ENCODE measurements around the gene NCOA7.
"Not testable (repeated sequence)": the region's sequence is repeated elsewhere in the genome, so short reads cannot be mapped to it uniquely, and the experiment has no call there.

The NCOA7 gene

DNA sequence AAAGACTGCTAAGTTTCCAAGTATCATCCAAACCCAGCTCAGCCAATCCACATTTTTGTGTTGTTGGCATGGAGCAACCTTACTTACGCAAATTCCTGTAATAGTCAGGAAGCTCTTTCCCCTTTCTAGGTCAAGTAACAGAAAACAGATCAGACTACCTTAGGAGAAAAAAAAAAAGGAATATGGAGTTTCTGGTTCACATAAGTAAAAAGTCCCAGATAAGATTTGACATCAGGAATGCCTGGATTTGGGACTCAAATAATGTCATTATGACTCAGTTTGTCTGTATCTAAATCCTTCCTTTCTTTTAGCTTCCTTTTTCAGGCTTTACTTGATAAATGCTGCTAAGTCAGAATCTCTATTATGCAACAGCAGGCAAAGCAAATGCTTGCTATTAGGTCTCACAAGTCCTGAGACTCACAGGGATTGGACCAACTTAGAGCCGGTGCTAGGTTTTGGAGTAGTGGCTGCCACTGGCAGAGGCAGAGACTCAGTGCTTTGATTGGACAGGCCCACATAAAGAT lies 44.5 kb downstream of the NCOA7 start:
- DNase-seq (ENCODE audit: low read depth, low spot score): no peak

DNA sequence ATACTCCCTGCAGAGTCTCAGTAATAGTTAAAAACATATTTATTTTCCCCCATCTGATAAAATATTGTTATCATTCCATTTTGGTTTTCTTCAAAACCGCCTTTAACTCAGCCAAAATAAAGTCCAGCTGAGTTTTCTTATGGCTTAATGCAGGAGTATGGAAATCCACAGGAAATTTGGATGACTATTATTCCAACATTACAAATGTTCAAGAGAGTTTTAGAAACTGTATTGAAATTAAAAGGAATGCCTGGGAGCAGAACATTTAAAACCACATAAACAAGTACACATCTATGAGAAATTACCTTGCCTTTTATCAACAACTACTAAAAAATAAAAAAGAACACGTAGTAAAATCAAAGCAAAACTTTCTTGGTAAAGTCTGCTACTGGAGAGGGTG lies 45.7 kb downstream of the NCOA7 start:
- DNase-seq (ENCODE audit: low read depth, low spot score): no peak

DNA sequence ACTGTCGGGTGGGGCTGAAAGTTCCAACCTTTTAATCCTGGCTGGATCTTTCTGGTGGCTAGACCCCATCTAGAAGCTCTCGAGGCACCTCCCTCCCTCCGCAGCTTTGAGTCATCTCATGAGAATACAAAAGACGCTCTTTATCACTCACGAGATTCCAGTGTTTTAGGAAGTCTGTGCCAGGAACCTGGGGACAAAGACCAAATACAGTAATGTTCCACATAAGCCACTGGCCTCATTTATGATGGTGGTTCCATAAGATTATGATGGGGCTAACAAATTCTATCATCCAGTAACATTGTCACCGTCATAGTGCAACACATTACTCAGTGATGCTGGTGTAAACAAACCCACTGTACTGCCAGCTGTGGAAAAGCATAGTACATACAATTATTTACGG lies 48.7 kb downstream of the NCOA7 start:
- DNase-seq (ENCODE audit: low read depth, low spot score): no peak

DNA sequence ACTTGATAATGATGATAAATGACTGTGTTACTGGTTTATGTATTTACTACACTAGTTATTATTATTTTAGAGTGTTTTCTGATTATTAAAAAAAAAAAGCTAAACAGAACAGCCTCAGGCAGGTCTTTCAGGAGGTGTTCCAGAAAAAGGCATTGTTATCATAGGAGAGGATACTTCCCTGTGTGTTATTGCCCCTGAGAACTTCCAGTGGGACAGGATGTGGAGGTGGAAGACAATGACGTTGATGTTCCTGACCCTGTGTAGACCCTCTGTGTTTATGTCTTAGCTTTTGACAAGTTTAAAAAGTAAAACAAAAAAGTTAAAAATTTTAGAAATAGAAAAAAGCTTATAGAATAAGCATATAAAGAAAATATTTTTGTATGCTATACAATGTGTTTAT lies 49.1 kb downstream of the NCOA7 start:
- no peak for DNase-seq (ENCODE audit: low read depth, low spot score)

DNA sequence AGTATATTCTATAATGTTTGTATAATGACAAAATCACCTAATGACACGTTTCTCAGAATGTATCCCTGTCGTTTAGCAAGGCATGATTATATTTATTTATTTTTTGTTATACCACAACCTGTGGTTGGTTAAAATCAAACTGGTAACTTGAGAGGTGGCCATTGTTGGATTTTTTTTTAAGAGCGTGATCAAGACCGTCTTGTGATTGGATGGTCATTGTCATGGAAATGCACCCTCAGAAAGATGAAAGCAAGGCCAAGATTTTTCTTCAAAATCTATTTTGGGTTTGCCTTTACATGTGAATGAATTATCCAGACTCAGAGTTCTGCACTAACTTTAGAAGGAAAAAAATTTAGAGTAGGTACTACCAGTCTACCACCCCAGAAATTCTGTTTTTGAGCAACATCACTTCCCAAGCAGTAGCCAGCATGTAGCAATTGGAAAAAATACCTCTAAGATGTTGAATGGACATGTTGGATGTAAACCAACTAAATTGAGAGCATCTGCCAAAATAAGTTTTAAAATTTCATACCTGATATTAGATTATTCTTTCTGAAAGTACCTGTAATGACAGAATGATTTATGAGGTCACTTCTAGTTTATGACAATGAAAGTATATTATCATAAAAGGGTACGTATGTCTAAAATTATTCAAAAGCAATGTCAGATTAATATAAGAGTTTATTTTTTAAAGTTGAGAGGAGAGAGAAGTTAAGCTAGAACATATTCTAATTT lies 50.8 kb downstream of the NCOA7 start:
- no peak for DNase-seq (ENCODE audit: low read depth, low spot score)

DNA sequence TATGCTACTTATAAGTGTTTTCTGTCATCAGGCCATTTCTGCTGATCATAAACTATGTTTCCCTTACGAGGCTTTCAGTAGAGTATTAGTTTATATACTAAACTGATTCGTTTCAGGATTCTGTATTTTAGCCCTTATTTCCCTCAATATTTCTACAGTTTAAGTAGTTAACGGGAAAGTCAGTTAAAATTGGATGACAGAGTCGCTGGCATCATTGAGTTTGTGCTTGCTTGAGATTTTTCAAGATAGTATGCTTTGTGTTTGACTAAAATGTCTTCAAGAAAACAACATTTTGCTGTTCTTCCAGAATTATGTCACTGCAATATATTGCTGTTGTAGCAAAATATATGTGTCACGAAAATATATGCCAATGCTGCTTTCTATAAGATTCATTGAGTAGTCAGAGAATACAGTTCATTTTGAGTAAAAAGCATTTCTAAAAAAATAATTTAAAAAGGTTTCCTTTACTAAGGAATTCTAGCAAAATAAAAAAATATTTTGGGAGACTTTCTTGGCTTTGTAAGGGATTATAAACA lies 51.4 kb downstream of the NCOA7 start:
- DNase-seq (ENCODE audit: low read depth, low spot score): no peak

DNA sequence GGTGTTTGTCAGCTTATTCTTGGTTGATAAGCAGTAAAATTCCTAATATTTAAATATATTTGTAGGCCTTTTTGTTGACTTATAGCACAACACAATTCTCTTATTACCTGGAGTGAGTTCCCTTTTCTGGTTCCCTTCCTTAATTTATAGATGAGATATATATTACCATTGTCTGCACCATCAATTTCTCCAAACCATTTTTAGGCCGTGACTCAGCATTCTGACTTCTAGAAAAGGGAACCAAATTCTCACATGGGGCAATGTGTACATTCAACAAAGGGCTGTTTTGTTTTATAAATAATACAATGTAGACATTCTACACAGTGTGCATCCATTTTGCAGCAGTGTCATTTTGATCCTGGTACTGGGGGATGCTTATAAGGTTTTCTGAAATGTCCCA lies 52.8 kb downstream of the NCOA7 start:
- DNase-seq (ENCODE audit: low read depth, low spot score): no peak

DNA sequence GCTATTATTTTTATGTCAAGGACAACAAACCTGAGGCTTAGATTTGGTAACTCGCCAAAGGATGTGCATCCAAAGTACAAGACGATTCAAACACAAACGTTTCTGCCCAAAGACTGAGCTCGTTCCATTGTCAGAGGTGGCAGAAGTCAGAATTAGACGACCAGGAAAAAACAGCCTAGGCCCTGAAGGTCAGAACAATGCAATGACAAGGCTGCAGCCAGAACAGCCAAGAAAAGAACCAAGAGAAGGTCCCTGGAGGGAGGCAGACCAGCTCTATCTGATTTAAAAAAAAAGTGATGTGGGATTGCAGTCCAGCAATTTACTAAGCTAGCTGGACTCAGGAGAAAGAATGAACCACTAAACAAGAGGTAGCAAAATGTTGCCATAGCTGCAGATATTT lies 54.2 kb downstream of the NCOA7 start:
- no peak for DNase-seq (ENCODE audit: low read depth, low spot score)

DNA sequence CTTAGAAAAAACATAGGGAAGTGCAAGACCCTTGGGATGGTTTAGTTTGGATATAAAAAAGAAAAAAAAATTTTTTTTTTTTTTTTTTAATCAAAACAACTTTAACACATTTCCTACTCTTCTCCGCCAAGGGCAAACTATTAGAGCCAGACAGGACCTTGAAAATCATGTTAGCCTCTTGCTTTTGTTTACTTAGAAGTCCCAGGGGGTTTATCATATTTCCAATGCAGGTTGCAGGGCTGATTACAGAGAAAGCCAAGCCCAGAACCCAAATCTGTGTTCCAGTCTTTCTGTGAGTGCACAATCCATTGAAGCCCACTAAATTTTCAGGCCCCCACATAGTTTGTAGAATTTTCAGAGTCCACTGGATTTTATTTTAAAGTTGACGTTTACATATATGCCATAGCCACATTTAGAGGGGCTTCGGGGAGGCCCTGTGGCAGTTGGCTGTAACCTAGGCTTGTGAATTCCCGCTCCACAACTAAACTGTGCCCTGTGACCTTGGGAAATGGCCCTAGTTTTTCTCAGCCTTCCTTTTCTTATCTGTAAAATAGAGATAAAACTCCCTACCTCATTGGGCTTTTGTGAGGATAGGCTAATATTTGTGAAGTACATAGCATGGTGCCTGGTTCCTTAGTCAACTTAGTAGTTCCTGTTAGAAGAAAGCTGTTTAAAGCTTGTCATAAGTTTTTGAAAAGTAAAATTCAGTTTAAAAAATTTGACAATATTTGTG lies 55.7 kb downstream of the NCOA7 start:
- DNase-seq (ENCODE audit: low read depth, low spot score): no peak

DNA sequence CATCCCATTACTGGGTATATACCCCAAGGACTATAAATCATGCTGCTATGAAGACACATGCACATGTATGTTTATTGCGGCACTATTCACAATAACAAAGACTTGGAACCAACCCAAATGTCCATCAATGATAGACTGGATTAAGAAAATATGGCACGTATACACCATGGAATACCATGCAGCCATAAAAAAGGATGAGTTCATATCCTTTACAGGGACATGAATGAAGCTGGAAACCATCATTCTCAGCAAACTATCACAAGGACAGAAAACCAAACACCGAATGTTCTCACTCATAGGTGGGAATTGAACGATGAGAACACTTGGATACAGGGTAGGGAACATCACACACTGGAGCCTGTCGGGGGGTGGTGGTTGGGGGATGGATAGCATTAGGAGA lies 57.5 kb downstream of the NCOA7 start:
- DNase-seq (ENCODE audit: low read depth, low spot score): not testable (repeated sequence)

DNA sequence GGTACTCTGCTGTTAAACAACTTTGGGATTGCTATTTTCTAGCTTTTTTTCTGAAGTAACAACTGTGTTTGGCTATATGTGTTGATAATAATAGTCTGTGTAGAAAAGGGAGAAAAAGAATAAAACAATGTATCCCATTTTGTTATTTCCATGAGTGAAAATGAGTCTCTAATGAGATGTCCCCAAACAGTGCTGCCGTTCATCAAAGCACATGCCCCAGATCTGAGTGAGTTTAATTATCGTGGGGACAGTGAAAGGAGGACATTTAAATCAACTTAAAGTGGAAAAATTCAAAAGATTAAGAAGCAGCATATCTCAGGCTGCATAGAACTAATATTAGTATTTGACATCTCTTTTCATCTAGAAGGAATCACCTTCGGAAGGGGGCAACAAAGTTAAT lies 59.6 kb downstream of the NCOA7 start:
- no peak for DNase-seq (ENCODE audit: low read depth, low spot score)

DNA sequence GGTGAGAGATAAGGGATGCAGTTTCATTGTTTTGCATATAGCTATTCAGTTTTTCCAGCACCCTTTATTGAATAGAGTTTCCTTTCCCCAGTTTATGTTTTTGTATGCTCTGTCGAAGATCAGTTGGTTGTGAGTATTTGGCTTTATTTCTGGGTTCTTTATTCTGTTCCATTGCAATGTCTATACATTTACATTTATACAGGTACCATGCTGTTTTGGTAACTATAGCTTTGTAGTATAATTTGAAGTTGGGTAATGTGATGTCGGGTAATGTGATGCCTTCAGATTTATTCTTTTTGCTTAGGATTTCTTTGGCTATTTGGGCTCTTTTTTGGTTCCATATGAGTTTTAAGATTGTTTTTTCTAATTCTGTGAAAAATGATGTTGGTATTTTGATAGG lies 61.8 kb downstream of the NCOA7 start:
- no peak for DNase-seq (ENCODE audit: low read depth, low spot score)

DNA sequence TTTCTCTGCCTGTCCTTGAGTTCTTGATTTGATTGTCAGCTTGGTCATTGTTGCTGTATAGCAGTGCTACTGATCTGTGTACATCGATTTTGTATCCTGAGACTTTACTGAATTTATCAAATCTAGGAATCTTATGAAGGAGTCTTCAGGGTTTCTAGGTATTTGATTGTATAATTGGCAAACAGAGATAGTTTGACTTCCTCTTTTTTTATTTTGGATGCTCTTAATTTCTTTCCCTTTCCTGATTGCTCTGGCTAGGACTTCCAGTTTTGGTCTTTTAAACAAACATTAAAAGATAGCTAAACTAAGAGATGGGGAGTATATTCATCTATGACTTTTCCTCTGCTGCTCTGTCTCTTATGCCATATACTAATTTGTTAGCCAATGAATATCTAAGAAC lies 62.4 kb downstream of the NCOA7 start:
- DNase-seq (ENCODE audit: low read depth, low spot score): no peak

DNA sequence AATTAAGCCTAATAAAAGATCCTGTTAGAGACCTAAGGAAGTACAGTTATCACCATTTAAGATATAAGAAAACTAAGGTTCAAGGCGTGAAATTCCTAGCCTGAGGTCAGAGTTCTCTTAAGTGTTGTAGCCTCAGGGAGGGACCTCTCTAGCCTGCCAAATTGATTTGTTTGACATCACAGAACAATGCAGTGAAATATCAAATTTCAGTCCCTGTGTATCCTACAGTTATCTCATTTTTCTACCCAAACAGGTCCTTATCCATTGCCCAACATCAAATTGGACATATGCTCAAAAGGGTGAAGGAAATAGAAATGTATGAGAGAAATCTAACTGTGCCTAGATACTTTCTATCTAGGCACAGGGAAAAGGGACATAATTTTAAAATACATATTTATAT lies 63.0 kb downstream of the NCOA7 start:
- no peak for DNase-seq (ENCODE audit: low read depth, low spot score)

DNA sequence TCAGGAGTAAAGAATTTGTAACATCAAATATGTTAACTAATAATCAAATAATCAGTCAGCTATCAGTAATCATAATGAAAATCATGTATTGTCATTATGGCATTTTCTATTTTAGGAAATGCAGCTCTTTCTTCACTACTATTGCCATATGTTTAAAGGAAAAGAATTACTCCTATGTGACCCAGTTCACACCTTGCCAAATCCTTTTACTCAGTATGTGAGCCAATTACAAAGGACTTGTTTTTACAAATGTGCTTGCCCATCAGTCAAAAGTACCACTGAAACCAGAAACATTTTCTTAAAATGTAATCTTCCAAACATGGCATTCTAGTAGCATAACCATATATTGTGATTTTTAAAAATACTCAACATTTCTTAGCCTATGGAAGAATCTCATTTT lies 63.6 kb downstream of the NCOA7 start:
- no peak for DNase-seq (ENCODE audit: low read depth, low spot score)

DNA sequence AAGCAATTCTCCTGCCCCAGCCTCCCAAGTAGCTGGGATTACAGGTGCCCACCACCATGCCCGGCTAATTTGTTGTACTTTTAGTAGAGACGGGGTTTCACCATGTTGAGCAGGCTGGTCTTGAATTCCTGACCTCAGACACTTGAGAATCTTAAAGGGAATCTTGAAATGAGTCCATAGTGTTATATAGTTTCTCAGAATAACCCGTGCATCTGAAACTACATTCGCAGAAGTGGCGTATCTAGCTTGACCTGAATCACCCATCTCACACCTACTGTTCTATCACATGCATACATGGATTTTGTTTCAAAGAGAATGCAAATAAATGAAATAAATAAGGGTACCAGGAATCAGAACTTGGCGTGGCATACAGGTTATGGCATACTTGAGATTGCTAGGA lies 65.0 kb downstream of the NCOA7 start:
- no peak for DNase-seq (ENCODE audit: low read depth, low spot score)

DNA sequence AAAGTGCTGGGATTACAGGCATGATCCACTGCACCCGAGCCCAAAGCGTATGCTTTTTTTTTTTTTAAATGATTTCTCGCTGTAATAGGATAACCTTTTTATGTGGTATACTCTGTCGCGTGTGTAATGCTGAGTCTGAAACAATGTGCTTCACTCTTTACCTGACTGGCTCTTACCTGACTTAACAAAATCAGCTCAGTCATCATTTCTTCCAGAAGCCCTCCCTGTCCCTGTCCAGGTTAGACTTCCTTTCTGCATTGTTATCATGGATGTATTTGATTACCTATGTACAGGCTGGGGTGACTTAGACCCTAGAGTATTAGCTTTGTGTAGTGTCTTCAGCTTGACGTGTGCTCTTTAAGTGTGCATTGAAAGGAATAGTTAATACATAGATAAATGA lies 67.1 kb downstream of the NCOA7 start:
- DNase-seq (ENCODE audit: low read depth, low spot score): no peak

DNA sequence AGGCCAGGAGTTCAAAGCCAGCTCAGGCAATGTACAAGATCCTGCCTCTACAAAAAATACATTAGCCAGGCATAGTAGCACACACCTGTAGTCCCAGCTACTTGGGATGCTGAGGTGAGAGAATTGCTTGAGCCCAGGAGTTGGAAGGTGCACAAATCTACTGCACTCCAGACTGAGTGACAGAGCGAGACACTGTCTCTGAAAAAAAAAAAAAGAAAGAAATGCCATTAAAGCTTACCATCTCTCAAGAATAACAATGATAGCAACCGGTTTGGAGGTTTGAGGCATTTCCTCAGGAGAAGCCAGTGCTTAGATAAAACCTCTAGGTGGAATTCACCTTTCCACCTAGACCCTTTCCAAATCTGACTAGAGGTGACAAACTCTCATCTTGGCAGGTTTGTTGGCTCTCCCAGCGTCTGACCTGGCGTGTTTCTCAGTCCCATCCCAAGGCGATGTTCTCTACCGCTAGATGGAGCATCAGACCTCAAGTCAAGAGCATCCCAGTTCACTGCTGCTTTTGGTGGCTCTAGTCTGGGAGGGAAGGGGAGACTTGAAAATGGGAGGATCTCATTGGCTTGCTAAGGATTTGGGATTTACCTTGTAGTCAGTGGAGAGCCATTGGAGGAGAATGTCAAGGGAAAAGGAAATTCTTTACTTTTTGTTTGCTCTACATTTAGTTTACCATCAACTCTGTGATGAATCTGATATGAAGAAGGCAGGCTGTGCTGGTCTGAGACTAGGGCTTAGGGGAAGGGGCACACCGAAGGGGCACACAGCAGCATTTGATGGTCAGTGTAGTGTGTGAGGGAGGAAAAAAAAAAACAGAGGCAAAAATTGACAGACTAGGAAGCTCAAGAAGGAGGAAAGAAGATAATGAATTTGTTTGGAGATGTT lies 67.9 kb downstream of the NCOA7 start:
- DNase-seq (ENCODE audit: low read depth, low spot score): no peak

DNA sequence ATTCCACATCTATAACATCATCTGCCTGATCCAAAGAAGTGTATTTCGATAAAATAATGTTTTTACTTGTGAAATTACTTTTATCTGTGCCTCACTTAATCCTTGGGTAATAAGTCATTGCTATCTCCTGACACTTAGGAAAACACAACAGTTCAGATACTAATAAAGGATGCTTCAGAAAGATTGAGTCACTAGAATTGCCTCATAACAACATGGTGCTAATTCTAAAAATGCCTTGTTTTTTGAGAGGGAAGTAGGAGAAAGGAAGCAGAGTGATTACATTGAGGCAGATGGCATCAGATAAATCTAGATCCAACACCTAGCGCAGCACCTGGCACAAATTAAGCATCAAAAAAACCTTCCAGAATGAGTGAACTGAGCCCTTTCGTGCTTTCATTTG lies 69.0 kb downstream of the NCOA7 start:
- no peak for DNase-seq (ENCODE audit: low read depth, low spot score)

DNA sequence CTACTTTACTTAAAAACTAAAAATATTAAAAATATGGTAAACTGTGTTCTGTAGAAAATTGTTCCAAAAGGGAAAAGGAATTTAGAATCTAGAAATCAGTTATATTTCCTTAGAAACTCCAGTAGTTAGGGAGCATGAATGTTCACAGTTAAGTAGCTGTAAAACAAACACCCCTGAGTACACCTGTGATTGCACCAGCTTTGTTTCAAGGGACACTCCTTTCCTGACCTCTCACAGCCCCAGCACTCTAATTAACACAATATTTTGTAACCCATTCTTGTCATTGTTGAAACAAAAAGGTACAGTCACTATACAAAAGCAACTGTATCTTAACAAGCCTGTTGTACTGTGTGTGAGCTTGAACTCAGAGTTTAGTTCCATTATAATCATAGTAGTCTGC lies 72.3 kb downstream of the NCOA7 start:
- no peak for DNase-seq (ENCODE audit: low read depth, low spot score)

DNA sequence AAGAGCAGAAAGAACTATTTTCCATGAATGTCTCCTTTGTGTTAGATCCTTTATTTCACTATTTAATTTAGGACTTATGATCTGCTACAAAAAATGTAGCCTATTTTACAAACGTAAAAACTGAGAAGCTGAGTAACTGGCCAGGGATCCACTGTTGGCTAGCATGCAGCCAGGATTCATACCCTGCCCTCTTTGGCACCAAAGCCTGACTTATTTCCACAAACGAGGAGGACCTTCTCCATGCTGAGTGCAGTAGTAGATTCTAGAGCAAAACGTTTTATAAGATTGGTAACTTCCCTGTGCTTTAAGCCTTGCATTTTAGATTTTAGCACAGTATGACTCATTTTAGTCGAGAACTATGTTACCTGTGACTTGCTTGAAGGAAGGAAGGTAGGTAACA lies 74.3 kb downstream of the NCOA7 start:
- DNase-seq (ENCODE audit: low read depth, low spot score): no peak

DNA sequence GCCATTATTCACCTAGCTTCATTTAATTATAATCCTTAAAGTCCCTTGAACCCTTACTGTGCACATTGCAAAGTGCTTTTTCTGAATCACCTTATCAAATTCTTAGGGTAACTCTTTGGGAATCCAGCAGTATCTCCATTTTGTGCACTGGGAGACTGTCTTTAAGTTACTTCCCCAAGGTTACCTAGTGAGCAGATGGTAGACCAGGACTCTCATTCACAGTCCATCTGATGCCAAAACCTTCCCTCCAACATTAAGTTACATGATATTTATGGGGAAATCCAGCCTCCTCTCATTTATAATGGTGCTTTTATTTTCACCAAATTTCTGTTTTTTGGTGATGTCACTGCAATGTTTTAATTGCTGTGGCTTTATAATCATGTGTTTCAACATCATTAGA lies 75.7 kb downstream of the NCOA7 start:
- no peak for DNase-seq (ENCODE audit: low read depth, low spot score)
